ENCODE measurements around the gene ATP5F1D. TPM values are rescaled to one million over a fixed set of nuclear protein-coding genes. Genes with fewer than 3 reads are reported as not detected.

ATP5F1D gene
- total and polyA plus RNA-seq, 2 of the 13 experiments (the other 11 are each of a cell fraction or from before 2014, with no cell fraction given): 39.4 to 78.7 TPM

- no peak; the same call in 1 of the 2 replicates for TF ChIP-seq ZNF607 (CRISPR knock-in tag; IDR thresholded peaks at IDR 0.05; ENCODE audit: borderline replicate concordance)
- TF ChIP-seq CEBPG (CRISPR knock-in tag; IDR thresholded peaks at IDR 0.05): no peak
- TF ChIP-seq SRY (CRISPR knock-in tag; IDR thresholded peaks at IDR 0.05): no peak
- TF ChIP-seq, protein P1, sequence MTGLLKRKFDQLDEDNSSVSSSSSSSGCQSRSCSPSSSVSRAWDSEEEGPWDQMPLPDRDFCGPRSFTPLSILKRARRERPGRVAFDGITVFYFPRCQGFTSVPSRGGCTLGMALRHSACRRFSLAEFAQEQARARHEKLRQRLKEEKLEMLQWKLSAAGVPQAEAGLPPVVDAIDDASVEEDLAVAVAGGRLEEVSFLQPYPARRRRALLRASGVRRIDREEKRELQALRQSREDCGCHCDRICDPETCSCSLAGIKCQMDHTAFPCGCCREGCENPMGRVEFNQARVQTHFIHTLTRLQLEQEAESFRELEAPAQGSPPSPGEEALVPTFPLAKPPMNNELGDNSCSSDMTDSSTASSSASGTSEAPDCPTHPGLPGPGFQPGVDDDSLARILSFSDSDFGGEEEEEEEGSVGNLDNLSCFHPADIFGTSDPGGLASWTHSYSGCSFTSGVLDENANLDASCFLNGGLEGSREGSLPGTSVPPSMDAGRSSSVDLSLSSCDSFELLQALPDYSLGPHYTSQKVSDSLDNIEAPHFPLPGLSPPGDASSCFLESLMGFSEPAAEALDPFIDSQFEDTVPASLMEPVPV (CRISPR knock-in tag; IDR thresholded peaks at IDR 0.05): no peak
- no peak for TF ChIP-seq SCMH1 (CRISPR knock-in tag; IDR thresholded peaks at IDR 0.05; ENCODE audit: borderline replicate concordance)
- 0 out of 2 replicates have a peak, but pooled peaks have one; percentile 32 for TF ChIP-seq ZSCAN21 (CRISPR knock-in tag; IDR thresholded peaks at IDR 0.05; ENCODE audit: borderline replicate concordance)
- TF ChIP-seq ZNF382 (CRISPR knock-in tag; IDR thresholded peaks at IDR 0.05; ENCODE audit: borderline replicate concordance): no peak
- TF ChIP-seq, protein P2, sequence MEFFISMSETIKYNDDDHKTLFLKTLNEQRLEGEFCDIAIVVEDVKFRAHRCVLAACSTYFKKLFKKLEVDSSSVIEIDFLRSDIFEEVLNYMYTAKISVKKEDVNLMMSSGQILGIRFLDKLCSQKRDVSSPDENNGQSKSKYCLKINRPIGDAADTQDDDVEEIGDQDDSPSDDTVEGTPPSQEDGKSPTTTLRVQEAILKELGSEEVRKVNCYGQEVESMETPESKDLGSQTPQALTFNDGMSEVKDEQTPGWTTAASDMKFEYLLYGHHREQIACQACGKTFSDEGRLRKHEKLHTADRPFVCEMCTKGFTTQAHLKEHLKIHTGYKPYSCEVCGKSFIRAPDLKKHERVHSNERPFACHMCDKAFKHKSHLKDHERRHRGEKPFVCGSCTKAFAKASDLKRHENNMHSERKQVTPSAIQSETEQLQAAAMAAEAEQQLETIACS (CRISPR knock-in tag; IDR thresholded peaks at IDR 0.05): no peak
- TF ChIP-seq ZMYM2 (CRISPR knock-in tag; IDR thresholded peaks at IDR 0.05): no peak
- peak; percentile 55; the same call in 1 of the 2 replicates for TF ChIP-seq ZBTB39 (CRISPR knock-in tag; IDR thresholded peaks at IDR 0.05)
- TF ChIP-seq MLXIP (CRISPR knock-in tag; IDR thresholded peaks at IDR 0.05; ENCODE audit: borderline replicate concordance): no peak
- TF ChIP-seq ZNF678 (CRISPR knock-in tag; IDR thresholded peaks at IDR 0.05): no peak
- no peak; the same call in 1 of the 2 replicates for TF ChIP-seq ZBTB7B (CRISPR knock-in tag; IDR thresholded peaks at IDR 0.05)
- TF ChIP-seq NBN (conservative IDR thresholded peaks at IDR 0.05): no peak
- TF ChIP-seq MED8 (CRISPR knock-in tag; IDR thresholded peaks at IDR 0.05; ENCODE audit: insufficient replicate concordance): no peak
- 0 out of 2 replicates have a peak, but pooled peaks have one; percentile 30 for TF ChIP-seq ATF3 (CRISPR knock-in tag; IDR thresholded peaks at IDR 0.05)
- no peak for TF ChIP-seq ZNF569 (CRISPR knock-in tag; IDR thresholded peaks at IDR 0.05; ENCODE audit: borderline replicate concordance)
- TF ChIP-seq KAT2B (IDR thresholded peaks at IDR 0.05; ENCODE audit: borderline replicate concordance, low read depth, low read length): no peak
- 0 out of 2 replicates have a peak, but pooled peaks have one; percentile 40 for TF ChIP-seq JUND (CRISPR knock-in tag; IDR thresholded peaks at IDR 0.05)
These were observed 10.0 kb downstream of the ATP5F1D start (continued) for GRCh38 chr19:1251330-1252220.

All from HepG2 (cell line).